Stimulated activated CD4-positive, alpha-beta T cell treated with anti-CD3 and anti-CD28 coated beads, Interleukin-1b, Interleukin-23, amount 100 ng/mL, for 48 hours (primary cell): ENCODE data around the gene EML4.
"Not testable (repeated sequence)": the region's sequence is repeated elsewhere in the genome, so short reads cannot be mapped to it uniquely, and the experiment has no call there.

Experiments
- DNase-seq: peaks from one replicate; pipeline ENCODE4 v3.0.0-alpha.2; 2020

The EML4 gene

GRCh38 chr2:42315844-42316470, 146.8 kb downstream of the EML4 start:
- DNase-seq = no peak

GRCh38 chr2:42316910-42317309, 147.8 kb downstream of the EML4 start:
- DNase-seq = no peak

GRCh38 chr2:42317486-42317885, 148.3 kb downstream of the EML4 start:
- no peak for DNase-seq

GRCh38 chr2:42317945-42318344, 148.8 kb downstream of the EML4 start:
- no peak for DNase-seq

- no peak for DNase-seq
These were observed 150.1 kb downstream of the EML4 start for GRCh38 chr2:42319265-42319664.

GRCh38 chr2:42321452-42322064, 152.4 kb downstream of the EML4 start:
- DNase-seq = no peak

- no peak for DNase-seq
These were observed 155.1 kb downstream of the EML4 start for GRCh38 chr2:42324244-42324643.

- no peak for DNase-seq
These were observed 155.8 kb downstream of the EML4 start for GRCh38 chr2:42324949-42325348.

GRCh38 chr2:42325609-42326008, 156.5 kb downstream of the EML4 start:
- DNase-seq = no peak

- DNase-seq = no peak
These were observed 158.0 kb downstream of the EML4 start for GRCh38 chr2:42327125-42327524.

- no peak for DNase-seq
These were observed 159.1 kb downstream of the EML4 start for GRCh38 chr2:42328148-42328833.

- no peak for DNase-seq
These were observed 159.8 kb downstream of the EML4 start for GRCh38 chr2:42328923-42329322.

- no peak for DNase-seq
These were observed 160.6 kb downstream of the EML4 start for GRCh38 chr2:42329736-42330135.

GRCh38 chr2:42331569-42332284, 162.6 kb downstream of the EML4 start:
- DNase-seq = no peak

GRCh38 chr2:42332575-42332974, 163.4 kb downstream of the EML4 start:
- DNase-seq = no peak

GRCh38 chr2:42333579-42333978, 164.4 kb downstream of the EML4 start:
- no peak for DNase-seq

GRCh38 chr2:42334220-42334619, 165.1 kb downstream of the EML4 start:
- no peak for DNase-seq

- DNase-seq = not testable (repeated sequence)
These were observed 165.7 kb downstream of the EML4 start for GRCh38 chr2:42334865-42335264.

GRCh38 chr2:42335514-42336104, 166.5 kb downstream of the EML4 start:
- no peak for DNase-seq

GRCh38 chr2:42336361-42336965, 167.3 kb downstream of the EML4 start:
- no peak for DNase-seq

- no peak for DNase-seq
These were observed 168.2 kb downstream of the EML4 start for GRCh38 chr2:42337356-42337820.

GRCh38 chr2:42337846-42338566, 168.9 kb downstream of the EML4 start:
- DNase-seq = no peak
